Esophagus muscularis mucosa (tissue), 4 donors: ENCODE results near the gene GSE1. TPM values are rescaled to one million over a fixed set of nuclear protein-coding genes. Genes with fewer than 3 reads are reported as not detected.

ENCODE experiments used
- DNase-seq: peaks from one replicate; pipeline ENCODE4 v3.0.0-alpha.2; 2017; ENCODE audit errors: extremely low spot score
- H3K27ac ChIP-seq, 4 donors: fragments of 200-600 bp; sonication (generic); replicated peaks in 1 of 4; 1 replicate in 3 of 4; 2 replicates in 1 of 4; pipeline ENCODE4 v1.5.1; 2016 to 2019; ENCODE audit warnings: mild to moderate bottlenecking in 1 of 4
- H3K27me3 ChIP-seq, 4 donors: fragments of 200-600 bp; sonication (generic); one replicate each; pipeline versions ENCODE4 v1.5.1 to v1.6.0; 2016 to 2019
- H3K36me3 ChIP-seq, 4 donors: fragments of 200-600 bp; sonication (generic); one replicate each; pipeline ENCODE4 v1.5.1; 2016 to 2019
- H3K4me1 ChIP-seq, 4 donors: fragments of 200-600 bp; sonication (generic); one replicate each; pipeline ENCODE4 v1.5.1; 2016 to 2019
- H3K4me3 ChIP-seq, 4 donors: fragments of 200-600 bp; sonication (generic); 1 replicate in 2 of 4; 2 replicates in 2 of 4; pipeline ENCODE4 v1.5.1; 2016 to 2019; ENCODE audit warnings: mild to moderate bottlenecking in 4 of 4, moderate library complexity in 1 of 4
- H3K9me3 ChIP-seq, 4 donors: fragments of 200-600 bp; sonication (generic); 1 replicate in 3 of 4; 2 replicates in 1 of 4; pipeline ENCODE4 v1.5.1; 2016 to 2019
- CTCF ChIP-seq, 3 experiments: fragments of 200-600 bp in 2 of 3; fragments of 450-650 bp in 1 of 3; sonication (generic) in 2 of 3; IDR thresholded peaks; one replicate each; pipeline ENCODE4 v1.5.1; 2017 to 2019; ENCODE audit warnings: antibody characterized with exemption in 3 of 3, mild to moderate bottlenecking in 2 of 3, moderate library complexity in 1 of 3
- EP300 ChIP-seq: sonication (generic); formaldehyde crosslinking; IDR thresholded peaks from one replicate; pipeline ENCODE4 v1.6.1; 2017; ENCODE audit warnings: antibody characterized with exemption
- POLR2A ChIP-seq: fragments of 450-650 bp; IDR thresholded peaks from one replicate; pipeline ENCODE4 v1.6.1; 2017; ENCODE audit warnings: antibody characterized with exemption, moderate library complexity, mild to moderate bottlenecking, low read depth
- POLR2AphosphoS5 ChIP-seq, 2 donors: sonication (generic); formaldehyde crosslinking; IDR thresholded peaks; one replicate each; pipeline ENCODE4 v1.6.1; 2017; ENCODE audit warnings: antibody characterized with exemption in 2 of 2
- WGBS: methylation state at CpG from one replicate; pipeline ENCODE4 v1.1.5; 2018; 5-methylcytosine and 5-hydroxymethylcytosine counted together
- intact Hi-C: fragments of 100-400 bp; cut with DNase I; formaldehyde crosslinking; loops from one replicate; pipeline ENCODE4 v1.15.1; 2023
- total RNA-seq, 4 donors: library from RNA; depleted of rRNA; stranded (reverse); fragments of >200 nt; gene quantifications; one replicate each; pipeline versions ENCODE4 v1.1.0 to v1.2.1, GENCODE V29; 2016

The GSE1 gene
- total RNA-seq, 4 donors from 2014 or later, result 45.4 to 79.4 (median 49.5) TPM

DNA sequence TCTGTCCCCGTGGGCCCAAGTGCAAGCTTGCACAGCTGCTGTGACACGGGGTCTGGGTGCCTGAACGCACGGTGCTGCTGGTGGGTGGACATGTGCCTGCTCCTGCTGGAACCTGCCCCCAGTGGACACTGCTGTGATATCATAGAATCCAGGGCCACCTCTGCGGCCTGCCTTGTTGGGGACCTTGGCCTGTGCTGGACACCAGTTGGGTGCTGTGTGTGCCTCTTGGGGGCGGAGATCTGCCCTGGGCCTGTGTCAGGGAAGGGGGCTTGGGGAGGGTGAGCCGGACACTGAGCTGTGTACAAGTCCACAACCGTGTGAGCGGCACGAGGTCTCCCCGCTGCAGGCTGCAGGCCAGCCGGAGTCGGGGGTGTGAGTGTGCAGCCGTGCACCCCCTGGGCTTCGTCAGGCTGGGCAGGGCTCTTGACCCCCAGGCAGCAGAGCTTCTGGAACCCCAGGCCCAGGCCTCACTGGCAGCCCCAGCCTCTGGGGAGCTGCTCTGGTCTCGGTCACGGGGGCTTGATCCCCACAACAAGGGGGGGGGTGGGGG is 33.3 kb downstream of the GSE1 start:
- no peak for DNase-seq
- TF ChIP-seq CTCF (IDR thresholded peaks at IDR 0.05), result no peak
- no peak for TF ChIP-seq POLR2AphosphoS5 (IDR thresholded peaks at IDR 0.05)
- TF ChIP-seq EP300, result no peak
- TF ChIP-seq POLR2A, result no peak
- intact Hi-C loops, result no loop called here
- no peaks in the 10 kb centered on the region for H3K9me3 ChIP-seq
- H3K27ac ChIP-seq, result no peak overlapping the region
- peaks cover 19 to 37% (median 31%) of the 10 kb centered on the region in 4 donors for H3K4me1 ChIP-seq
- peaks cover 0 to 23% (median 22%) of the 10 kb centered on the region in 4 donors for H3K36me3 ChIP-seq
- no peaks in the 10 kb centered on the region for H3K27me3 ChIP-seq
- WGBS, result no CpG with 5 or more reads among the region's 17 CpGs
- no peak overlapping the region for H3K4me3 ChIP-seq

GRCh38 chr16:85646976-85647375 is 33.9 kb downstream of the GSE1 start:
- intact Hi-C loops, result no loop called here
- 91% methylated on average over 9 of the region's 15 CpGs for WGBS
- Histone ChIP-seq H3K4me1 (peaks cover 20 to 39% (median 32%) of the 10 kb centered on the region in 4 donors), H3K9me3 (no peaks in the 10 kb centered on the region), H3K27me3 (no peaks in the 10 kb centered on the region), H3K36me3 (peaks cover 0 to 23% (median 22%) of the 10 kb centered on the region in 4 donors), H3K4me3 (no peak overlapping the region), H3K27ac (no peak overlapping the region)
- TF ChIP-seq POLR2AphosphoS5 (IDR thresholded peaks at IDR 0.05) (no peak), CTCF (IDR thresholded peaks at IDR 0.05) (no peak), POLR2A (no peak), EP300 (no peak)
- no peak for DNase-seq

DNA sequence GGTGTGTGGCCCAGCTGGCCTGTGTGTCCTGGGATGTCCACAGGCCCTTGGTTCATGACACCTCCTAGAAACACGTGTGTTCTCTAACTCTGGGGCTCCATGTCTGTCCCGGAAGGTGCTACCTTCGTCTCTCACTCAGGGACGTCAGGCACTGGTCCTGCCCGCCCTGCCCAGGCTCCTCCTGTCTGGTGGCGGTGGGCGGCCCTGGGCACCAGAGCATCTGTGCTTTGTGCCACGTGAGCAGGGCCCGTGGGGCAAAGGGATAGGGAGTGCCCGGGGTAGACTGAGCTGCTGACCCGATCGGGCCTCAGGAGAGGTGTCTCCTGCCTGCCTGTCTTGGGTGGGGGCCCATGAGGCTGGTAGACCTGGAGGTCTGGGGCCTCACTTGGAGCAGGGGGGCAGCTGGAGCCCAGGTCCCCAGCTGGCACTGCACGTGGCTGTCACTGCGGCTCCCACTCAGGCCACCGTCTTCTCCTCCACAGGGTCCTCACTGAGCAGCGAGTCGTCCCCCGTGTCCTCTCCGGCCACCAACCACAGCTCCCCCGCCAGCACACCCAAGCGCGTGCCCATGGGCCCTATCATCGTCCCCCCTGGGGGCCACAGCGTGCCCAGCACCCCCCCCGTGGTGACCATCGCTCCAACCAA is 35.1 kb downstream of the GSE1 start:
- H3K4me3 ChIP-seq, result no peak overlapping the region
- TF ChIP-seq POLR2AphosphoS5 (IDR thresholded peaks at IDR 0.05), result no peak
- TF ChIP-seq EP300, result no peak
- TF ChIP-seq POLR2A, result no peak
- no peak for TF ChIP-seq CTCF (IDR thresholded peaks at IDR 0.05)
- WGBS, result 87% methylated on average over 17 of the region's 26 CpGs
- DNase-seq, result no peak
- intact Hi-C loops, result no loop called here
- no peaks in the 10 kb centered on the region for H3K27me3 ChIP-seq
- no peaks in the 10 kb centered on the region for H3K9me3 ChIP-seq
- H3K4me1 ChIP-seq, result peaks cover 29 to 43% (median 40%) of the 10 kb centered on the region in 4 donors
- H3K27ac ChIP-seq, result no peak overlapping the region
- peaks cover 0 to 23% (median 22%) of the 10 kb centered on the region in 4 donors for H3K36me3 ChIP-seq

GRCh38 chr16:85648805-85649204 is 35.7 kb downstream of the GSE1 start:
- Histone ChIP-seq H3K27me3 (no peaks in the 10 kb centered on the region), H3K4me1 (peaks cover 29 to 43% (median 40%) of the 10 kb centered on the region in 4 donors), H3K4me3 (no peak overlapping the region), H3K36me3 (peaks cover 0 to 29% (median 22%) of the 10 kb centered on the region in 4 donors), H3K9me3 (no peaks in the 10 kb centered on the region), H3K27ac (no peak overlapping the region)
- TF ChIP-seq POLR2AphosphoS5 (IDR thresholded peaks at IDR 0.05) (no peak), CTCF (IDR thresholded peaks at IDR 0.05) (no peak), POLR2A (no peak), EP300 (no peak)
- 87% methylated on average over 13 of the region's 14 CpGs for WGBS
- intact Hi-C loops, result no loop called here
- DNase-seq, result no peak
